ENCODE data around the gene KDM5A. TPM values are rescaled to one million over a fixed set of nuclear protein-coding genes. Genes with fewer than 3 reads are reported as not detected.
"Not testable (repeated sequence)": the region's sequence is repeated elsewhere in the genome, so short reads cannot be mapped to it uniquely, and the experiment has no call there.

Gene KDM5A
- total RNA-seq, 1 donor from 2014 or later, result 74.2 TPM

- H3K4me3 ChIP-seq, result peak within 1 kb of the TSS; percentile 73
- H3K36me3 ChIP-seq, result no peaks in the 10 kb centered on the region
- intact Hi-C loops (cut with DNase I), result no loop called here
- H3K27ac ChIP-seq, result peak within 1 kb of the TSS; percentile 61
- ATAC-seq, result peak; percentile 100
- DNase-seq, result peak; percentile 92
- H3K4me1 ChIP-seq, result peaks cover 13% of the 10 kb centered on the region
- H3K9me3 ChIP-seq, result no peaks in the 10 kb centered on the region
- no peaks in the 10 kb centered on the region for H3K27me3 ChIP-seq (ENCODE audit: low read depth)
- TF ChIP-seq CTCF (IDR thresholded peaks at IDR 0.05), result peak; percentile 30
These were observed 12.3 kb upstream of the KDM5A start, which contains the start of gene CCDC77 for GRCh38 chr12:401235-402028. TSS of gene CCDC77 (plus strand) at chr12:401644. CDS start at chr12:409384, 7,740 bp downstream.

- no peaks in the 10 kb centered on the region for H3K9me3 ChIP-seq
- intact Hi-C loops (cut with DNase I), result no loop called here
These were observed 11.7 kb upstream of the KDM5A start for GRCh38 chr12:400828-401227.

GRCh38 chr12:388541-389141, 479 bp downstream of the KDM5A start:
- ATAC-seq (peak; percentile 49 to 51), DNase-seq (peak; percentile 55)
- Histone ChIP-seq H3K36me3 (peaks cover 21% of the 10 kb centered on the region), H3K4me3 (peak overlapping the region; percentile 92), H3K27ac (peak overlapping the region; percentile 95), H3K4me1 (peaks cover 44% of the 10 kb centered on the region), H3K9me3 (no peaks in the 10 kb centered on the region), H3K27me3 (ENCODE audit: low read depth) (no peaks in the 10 kb centered on the region)
- intact Hi-C loops (cut with DNase I), result no loop called here
- no peak for TF ChIP-seq CTCF (IDR thresholded peaks at IDR 0.05)

More at GRCh38 chr12:400828-401227, 11.7 kb upstream of the KDM5A start:
- no peak for ATAC-seq
- DNase-seq, result no peak
- H3K27ac ChIP-seq, result peak overlapping the region; percentile 61
- peaks cover 13% of the 10 kb centered on the region for H3K4me1 ChIP-seq
- no peaks in the 10 kb centered on the region for H3K36me3 ChIP-seq
- no peaks in the 10 kb centered on the region for H3K27me3 ChIP-seq (ENCODE audit: low read depth)
- peak overlapping the region; percentile 73 for H3K4me3 ChIP-seq
- TF ChIP-seq CTCF (IDR thresholded peaks at IDR 0.05), result no peak

GRCh38 chr12:388012-388411, 1.1 kb downstream of the KDM5A start:
- H3K4me3 ChIP-seq, result peak overlapping the region; percentile 92
- peaks cover 44% of the 10 kb centered on the region for H3K4me1 ChIP-seq
- peak overlapping the region; percentile 95 for H3K27ac ChIP-seq
- intact Hi-C loops (cut with DNase I), result no loop called here
- DNase-seq, result no peak
- no peaks in the 10 kb centered on the region for H3K9me3 ChIP-seq
- TF ChIP-seq CTCF (IDR thresholded peaks at IDR 0.05), result no peak
- no peaks in the 10 kb centered on the region for H3K27me3 ChIP-seq (ENCODE audit: low read depth)
- ATAC-seq, result no peak
- peaks cover 27% of the 10 kb centered on the region for H3K36me3 ChIP-seq

GRCh38 chr12:386651-387050, 2.5 kb downstream of the KDM5A start:
- H3K4me1 ChIP-seq, result peaks cover 44% of the 10 kb centered on the region
- ATAC-seq (no peak), DNase-seq (no peak)
- intact Hi-C loops (cut with DNase I), result no loop called here
- peaks cover 41% of the 10 kb centered on the region for H3K36me3 ChIP-seq
- no peak overlapping the region for H3K27ac ChIP-seq
- H3K9me3 ChIP-seq, result no peaks in the 10 kb centered on the region
- H3K4me3 ChIP-seq, result peak overlapping the region; percentile 92
- H3K27me3 ChIP-seq (ENCODE audit: low read depth), result no peaks in the 10 kb centered on the region
- no peak for TF ChIP-seq CTCF (IDR thresholded peaks at IDR 0.05)

- H3K9me3 ChIP-seq; H3K4me3 ChIP-seq; H3K27me3 ChIP-seq (ENCODE audit: low read depth); ATAC-seq; intact Hi-C loops (cut with DNase I); H3K27ac ChIP-seq; H3K4me1 ChIP-seq; DNase-seq: not testable (repeated sequence)
- peaks cover 62% of the 10 kb centered on the region for H3K36me3 ChIP-seq
These were observed 18.2 kb downstream of the KDM5A start for GRCh38 chr12:370739-371485.
